ENCODE measurements around the gene JAKMIP1. TPM values are rescaled to one million over a fixed set of nuclear protein-coding genes. Genes with fewer than 3 reads are reported as not detected.

Gene JAKMIP1
- total and polyA plus RNA-seq, 5 donors from 2014 or later: 18.7 to 39.7 (median 32.6) TPM

- Histone ChIP-seq H3K4me3 (ENCODE audit: low read depth, low read length) (no peak overlapping the region), H3K27me3 (ENCODE audit: control insufficient read depth, insufficient read depth, low read length) (no peaks in the 10 kb centered on the region), H3K9me3 (ENCODE audit: control insufficient read depth in 2 of 2, low read length in 2 of 2) (no peaks in the 10 kb centered on the region), H3K27ac (ENCODE audit: insufficient read depth, low read length, poor library complexity, severe bottlenecking) (no peak overlapping the region), H3K4me1 (ENCODE audit: control insufficient read depth, insufficient read depth, low read length, poor library complexity, severe bottlenecking) (no peaks in the 10 kb centered on the region), H3K36me3 (ENCODE audit: control insufficient read depth, insufficient read depth, low read length) (peaks cover 3% of the 10 kb centered on the region)
- Mint-ChIP-seq H3K36me3 (no peaks in the 10 kb centered on the region), H3K9me3 (peaks cover 0 to 2% (median 0%) of the 10 kb centered on the region in 7 donors), H3K27me3 (peaks cover 4% of the 10 kb centered on the region), H3K4me3 (no peak overlapping the region), H3K27ac (no peak overlapping the region), H3K4me1 (no peaks in the 10 kb centered on the region)
- DNase-seq (no peak), ATAC-seq (ENCODE audit: low read depth in 2 of 2) (no peak)
Measured at GRCh38 chr4:6038711-6039110, 161.6 kb downstream of the JAKMIP1 start.

- no peaks in the 10 kb centered on the region for H3K4me1 ChIP-seq (ENCODE audit: control insufficient read depth, insufficient read depth, low read length, poor library complexity, severe bottlenecking)
- H3K4me3 ChIP-seq (ENCODE audit: low read depth, low read length): no peak overlapping the region
- H3K36me3 ChIP-seq (ENCODE audit: control insufficient read depth, insufficient read depth, low read length): peaks cover 3% of the 10 kb centered on the region
- Mint-ChIP-seq H3K4me3 (no peak overlapping the region), H3K27me3 (no peaks in the 10 kb centered on the region), H3K4me1 (no peaks in the 10 kb centered on the region), H3K9me3 (no peaks in the 10 kb centered on the region), H3K36me3 (peaks cover 9% of the 10 kb centered on the region), H3K27ac (no peak overlapping the region)
- H3K27me3 ChIP-seq (ENCODE audit: control insufficient read depth, insufficient read depth, low read length): no peaks in the 10 kb centered on the region
- no peak for DNase-seq
- no peak overlapping the region for H3K27ac ChIP-seq (ENCODE audit: insufficient read depth, low read length, poor library complexity, severe bottlenecking)
- H3K9me3 ChIP-seq (ENCODE audit: control insufficient read depth in 2 of 2, low read length in 2 of 2): no peaks in the 10 kb centered on the region
- ATAC-seq (ENCODE audit: low read depth in 2 of 2): no peak
Measured at GRCh38 chr4:6035786-6036185, 164.6 kb downstream of the JAKMIP1 start.

DNA sequence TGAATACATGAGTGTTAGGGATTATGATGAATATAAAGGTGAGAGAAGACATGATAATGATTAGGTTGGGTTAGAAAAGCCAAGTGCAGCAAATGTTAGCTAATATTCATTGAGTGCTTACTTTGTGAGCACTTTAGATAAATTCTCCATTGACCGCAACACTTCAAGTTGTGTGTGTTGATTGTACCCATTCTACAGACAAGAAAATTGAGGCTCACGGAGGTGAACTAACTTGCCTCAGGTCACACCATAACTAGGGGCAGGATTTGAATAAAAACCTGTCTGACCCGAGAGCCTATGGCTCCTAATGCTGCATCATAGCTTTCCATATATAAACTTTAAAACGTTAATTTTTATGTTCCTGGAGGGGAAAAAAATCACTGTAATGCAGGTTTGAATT, 167.0 kb downstream of the JAKMIP1 start:
- Mint-ChIP-seq H3K27ac (no peak overlapping the region), H3K27me3 (no peaks in the 10 kb centered on the region), H3K4me3 (no peak overlapping the region), H3K4me1 (no peaks in the 10 kb centered on the region), H3K9me3 (no peaks in the 10 kb centered on the region), H3K36me3 (peaks cover 9% of the 10 kb centered on the region)
- no peak overlapping the region for H3K4me3 ChIP-seq (ENCODE audit: low read depth, low read length)
- ATAC-seq (ENCODE audit: low read depth in 2 of 2) (no peak), DNase-seq (no peak)
- H3K9me3 ChIP-seq (ENCODE audit: control insufficient read depth in 2 of 2, low read length in 2 of 2): no peaks in the 10 kb centered on the region
- H3K27ac ChIP-seq (ENCODE audit: insufficient read depth, low read length, poor library complexity, severe bottlenecking): no peak overlapping the region
- no peaks in the 10 kb centered on the region for H3K27me3 ChIP-seq (ENCODE audit: control insufficient read depth, insufficient read depth, low read length)
- no peaks in the 10 kb centered on the region for H3K4me1 ChIP-seq (ENCODE audit: control insufficient read depth, insufficient read depth, low read length, poor library complexity, severe bottlenecking)
- H3K36me3 ChIP-seq (ENCODE audit: control insufficient read depth, insufficient read depth, low read length): peaks cover 3% of the 10 kb centered on the region

- ATAC-seq (ENCODE audit: low read depth in 2 of 2): no peak
- no peaks in the 10 kb centered on the region for H3K9me3 Mint-ChIP-seq
- no peak overlapping the region for H3K27ac Mint-ChIP-seq
- H3K4me3 Mint-ChIP-seq: no peak overlapping the region
- H3K4me1 ChIP-seq (ENCODE audit: control insufficient read depth, insufficient read depth, low read length, poor library complexity, severe bottlenecking): no peaks in the 10 kb centered on the region
- H3K27me3 ChIP-seq (ENCODE audit: control insufficient read depth, insufficient read depth, low read length): no peaks in the 10 kb centered on the region
- peaks cover 9% of the 10 kb centered on the region for H3K36me3 Mint-ChIP-seq
- no peaks in the 10 kb centered on the region for H3K27me3 Mint-ChIP-seq
- no peak overlapping the region for H3K27ac ChIP-seq (ENCODE audit: insufficient read depth, low read length, poor library complexity, severe bottlenecking)
- no peak for DNase-seq
- H3K4me1 Mint-ChIP-seq: no peaks in the 10 kb centered on the region
- H3K4me3 ChIP-seq (ENCODE audit: low read depth, low read length): no peak overlapping the region
- no peaks in the 10 kb centered on the region for H3K9me3 ChIP-seq (ENCODE audit: control insufficient read depth in 2 of 2, low read length in 2 of 2)
- peaks cover 3% of the 10 kb centered on the region for H3K36me3 ChIP-seq (ENCODE audit: control insufficient read depth, insufficient read depth, low read length)
Measured at GRCh38 chr4:6032249-6033244, 167.8 kb downstream of the JAKMIP1 start.

DNA sequence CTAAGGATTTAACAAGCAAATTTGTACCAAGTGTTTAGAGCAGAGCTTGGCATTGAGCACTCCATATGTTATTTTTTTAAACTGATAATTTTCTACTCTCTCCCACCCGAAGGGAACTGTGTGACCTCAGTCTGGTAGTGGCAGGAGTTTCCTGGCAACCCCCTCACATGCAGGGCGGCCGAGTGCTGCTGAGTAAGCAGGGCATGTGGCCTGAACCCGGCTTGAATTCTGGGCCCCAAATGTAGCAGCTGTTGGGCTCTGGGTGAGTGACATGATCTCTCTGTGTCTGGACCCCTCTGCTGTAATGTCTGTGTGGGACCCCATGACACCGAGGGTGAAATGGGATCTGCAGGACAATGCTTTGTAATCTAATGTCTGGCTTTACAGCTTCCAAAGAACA, 168.5 kb downstream of the JAKMIP1 start:
- Mint-ChIP-seq H3K27ac (no peak overlapping the region), H3K27me3 (no peaks in the 10 kb centered on the region), H3K4me3 (no peak overlapping the region), H3K9me3 (no peaks in the 10 kb centered on the region), H3K4me1 (no peaks in the 10 kb centered on the region), H3K36me3 (peaks cover 9% of the 10 kb centered on the region)
- H3K36me3 ChIP-seq (ENCODE audit: control insufficient read depth, insufficient read depth, low read length): peaks cover 3% of the 10 kb centered on the region
- ATAC-seq (ENCODE audit: low read depth in 2 of 2) (no peak), DNase-seq (no peak)
- H3K4me3 ChIP-seq (ENCODE audit: low read depth, low read length): no peak overlapping the region
- H3K9me3 ChIP-seq (ENCODE audit: control insufficient read depth in 2 of 2, low read length in 2 of 2): no peaks in the 10 kb centered on the region
- H3K27ac ChIP-seq (ENCODE audit: insufficient read depth, low read length, poor library complexity, severe bottlenecking): no peak overlapping the region
- H3K4me1 ChIP-seq (ENCODE audit: control insufficient read depth, insufficient read depth, low read length, poor library complexity, severe bottlenecking): no peaks in the 10 kb centered on the region
- no peaks in the 10 kb centered on the region for H3K27me3 ChIP-seq (ENCODE audit: control insufficient read depth, insufficient read depth, low read length)

DNA sequence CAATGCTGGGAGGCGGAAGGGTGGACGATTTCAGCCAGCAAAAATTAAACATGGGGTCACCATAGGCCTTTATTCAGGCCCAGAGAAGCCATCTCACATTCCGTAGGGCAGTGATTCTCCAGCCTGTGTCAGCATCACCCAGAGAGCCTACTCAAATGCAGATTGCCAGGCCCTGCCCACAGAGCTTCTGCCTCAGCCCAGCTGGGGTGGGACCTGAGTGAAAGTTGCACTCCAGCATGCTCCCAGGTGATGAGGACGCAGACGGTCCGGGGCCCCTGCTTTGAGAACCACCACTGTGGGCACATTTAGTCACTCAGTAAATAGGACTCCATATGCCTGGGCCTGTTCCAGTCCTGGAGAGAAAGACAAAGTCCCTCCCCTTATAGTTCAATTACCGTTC, 169.7 kb downstream of the JAKMIP1 start:
- Mint-ChIP-seq H3K27me3 (no peaks in the 10 kb centered on the region), H3K4me1 (no peaks in the 10 kb centered on the region), H3K27ac (no peak overlapping the region), H3K9me3 (no peaks in the 10 kb centered on the region), H3K36me3 (peaks cover 9% of the 10 kb centered on the region), H3K4me3 (no peak overlapping the region)
- Histone ChIP-seq H3K27ac (ENCODE audit: insufficient read depth, low read length, poor library complexity, severe bottlenecking) (no peak overlapping the region), H3K36me3 (ENCODE audit: control insufficient read depth, insufficient read depth, low read length) (peaks cover 3% of the 10 kb centered on the region), H3K9me3 (ENCODE audit: control insufficient read depth in 2 of 2, low read length in 2 of 2) (no peaks in the 10 kb centered on the region), H3K27me3 (ENCODE audit: control insufficient read depth, insufficient read depth, low read length) (no peaks in the 10 kb centered on the region), H3K4me3 (ENCODE audit: low read depth, low read length) (no peak overlapping the region), H3K4me1 (ENCODE audit: control insufficient read depth, insufficient read depth, low read length, poor library complexity, severe bottlenecking) (no peaks in the 10 kb centered on the region)
- ATAC-seq (ENCODE audit: low read depth in 2 of 2): no peak
- DNase-seq: no peak

DNA sequence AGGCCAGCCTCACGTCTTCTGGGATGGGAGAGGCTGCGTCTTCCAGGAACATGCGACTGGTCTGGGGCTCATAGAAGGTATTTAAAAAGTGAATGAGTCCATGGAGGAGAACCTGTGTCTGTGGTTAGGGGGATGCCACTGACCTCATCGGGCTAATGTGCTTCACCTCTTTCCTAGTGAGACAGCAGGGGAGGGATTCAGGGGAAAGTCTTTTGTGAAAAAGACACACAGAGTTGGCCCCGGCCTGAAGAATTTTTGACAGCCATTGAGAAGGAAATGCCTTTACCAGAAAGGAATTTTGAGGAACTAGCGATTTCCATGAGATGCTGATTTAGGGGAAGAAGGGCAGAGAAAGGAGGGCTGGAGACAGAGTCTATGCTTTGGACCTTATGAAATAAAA, 171.1 kb downstream of the JAKMIP1 start:
- Histone ChIP-seq H3K27me3 (ENCODE audit: control insufficient read depth, insufficient read depth, low read length) (no peaks in the 10 kb centered on the region), H3K4me1 (ENCODE audit: control insufficient read depth, insufficient read depth, low read length, poor library complexity, severe bottlenecking) (no peaks in the 10 kb centered on the region)
- H3K27ac Mint-ChIP-seq: no peak overlapping the region

DNA sequence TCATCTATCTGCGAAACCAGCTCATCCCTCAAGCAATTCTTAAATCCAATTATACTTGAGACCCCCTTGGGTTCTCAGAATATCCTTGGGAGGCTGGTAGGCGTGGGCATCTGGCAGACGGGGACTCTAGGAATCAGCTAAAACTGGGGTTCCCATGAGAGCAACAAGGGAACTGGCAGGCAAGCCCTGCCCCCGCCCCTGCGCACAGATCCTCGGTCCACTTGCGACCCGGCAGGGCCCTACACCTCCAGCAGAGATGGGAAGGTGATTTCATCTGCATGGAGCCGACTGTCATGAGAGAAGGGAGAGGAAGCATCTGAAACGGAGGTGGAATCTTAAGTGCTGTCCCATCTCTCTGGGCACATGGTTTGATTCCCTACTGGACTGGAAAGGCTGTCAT, 172.2 kb downstream of the JAKMIP1 start:
- Histone ChIP-seq H3K27me3 (ENCODE audit: control insufficient read depth, insufficient read depth, low read length) (no peaks in the 10 kb centered on the region), H3K36me3 (ENCODE audit: control insufficient read depth, insufficient read depth, low read length) (no peaks in the 10 kb centered on the region), H3K9me3 (ENCODE audit: control insufficient read depth in 2 of 2, low read length in 2 of 2) (no peaks in the 10 kb centered on the region), H3K4me3 (ENCODE audit: low read depth, low read length) (no peak overlapping the region), H3K27ac (ENCODE audit: insufficient read depth, low read length, poor library complexity, severe bottlenecking) (no peak overlapping the region), H3K4me1 (ENCODE audit: control insufficient read depth, insufficient read depth, low read length, poor library complexity, severe bottlenecking) (no peaks in the 10 kb centered on the region)
- no peak for ATAC-seq (ENCODE audit: low read depth in 2 of 2)
- no peaks in the 10 kb centered on the region for H3K9me3 Mint-ChIP-seq
- H3K4me3 Mint-ChIP-seq: no peak overlapping the region
- no peak for DNase-seq
- no peaks in the 10 kb centered on the region for H3K27me3 Mint-ChIP-seq
- H3K4me1 Mint-ChIP-seq: no peaks in the 10 kb centered on the region
- peaks cover 7% of the 10 kb centered on the region for H3K36me3 Mint-ChIP-seq
- peak overlapping the region in 1 of 3 donors; percentile 87 for H3K27ac Mint-ChIP-seq

More for the DNA sequence above, 171.1 kb downstream of the JAKMIP1 start:
- no peaks in the 10 kb centered on the region for H3K36me3 ChIP-seq (ENCODE audit: control insufficient read depth, insufficient read depth, low read length)
- H3K4me3 ChIP-seq (ENCODE audit: low read depth, low read length): no peak overlapping the region
- no peak for ATAC-seq (ENCODE audit: low read depth in 2 of 2)
- H3K9me3 Mint-ChIP-seq: no peaks in the 10 kb centered on the region
- no peak for DNase-seq
- H3K9me3 ChIP-seq (ENCODE audit: control insufficient read depth in 2 of 2, low read length in 2 of 2): no peaks in the 10 kb centered on the region
- H3K36me3 Mint-ChIP-seq: peaks cover 9% of the 10 kb centered on the region
- H3K27me3 Mint-ChIP-seq: no peaks in the 10 kb centered on the region
- H3K27ac ChIP-seq (ENCODE audit: insufficient read depth, low read length, poor library complexity, severe bottlenecking): no peak overlapping the region
- no peaks in the 10 kb centered on the region for H3K4me1 Mint-ChIP-seq
- H3K4me3 Mint-ChIP-seq: no peak overlapping the region
